Gastrocnemius medialis (tissue), 4 donors: ENCODE results near the gene GRK1.

Experiments used
- CTCF ChIP-seq, 5 experiments: fragments of 450-650 bp in 3 of 5; fragments of 200-600 bp in 2 of 5; sonication (generic) in 2 of 5; IDR thresholded peaks in 4 of 5; conservative IDR thresholded peaks in 1 of 5; 1 replicate in 4 of 5; 2 replicates in 1 of 5; pipeline ENCODE4 v1.5.1; 2016 to 2019; ENCODE audit warnings: antibody characterized with exemption in 5 of 5, mild to moderate bottlenecking in 3 of 5, moderate library complexity in 3 of 5
- POLR2A ChIP-seq, 2 donors: fragments of 450-650 bp; IDR thresholded peaks; one replicate each; pipeline ENCODE4 v1.6.1; 2017; ENCODE audit warnings: antibody characterized with exemption in 2 of 2, mild to moderate bottlenecking in 2 of 2, moderate library complexity in 2 of 2

GRCh38 chr13:113669755-113670341 lies 2.8 kb downstream of the GRK1 start:
- no peak for TF ChIP-seq CTCF (IDR thresholded peaks at IDR 0.05 in 4 of 5, conservative IDR thresholded peaks at IDR 0.05 in 1 of 5)
- no peak for TF ChIP-seq POLR2A (IDR thresholded peaks at IDR 0.05)
